Tibial nerve (tissue), 4 donors: ENCODE results near the gene VGLL4.

Experiments used
- EP300 ChIP-seq, 2 donors: sonication (generic); formaldehyde crosslinking; IDR thresholded peaks; one replicate each; pipeline ENCODE4 v1.6.1; 2017; ENCODE audit warnings: antibody characterized with exemption in 2 of 2, mild to moderate bottlenecking in 1 of 2
- POLR2A ChIP-seq, 2 donors: fragments of 450-650 bp; IDR thresholded peaks; one replicate each; pipeline ENCODE4 v1.6.1; 2017; ENCODE audit warnings: antibody characterized with exemption in 2 of 2, mild to moderate bottlenecking in 2 of 2, moderate library complexity in 2 of 2
- TF ChIP-seq, protein P1 (sequence below), 5 experiments: fragments of 200-600 bp in 3 of 5; fragments of 450-650 bp in 2 of 5; sonication (generic) in 3 of 5; IDR thresholded peaks; one replicate each; pipeline ENCODE4 v1.5.1; 2016 to 2019; ENCODE audit warnings: antibody characterized with exemption in 5 of 5, mild to moderate bottlenecking in 3 of 5, moderate library complexity in 2 of 5

GRCh38 chr3:11619946-11620652 lies 23.6 kb downstream of the VGLL4 start:
- TF ChIP-seq POLR2A (IDR thresholded peaks at IDR 0.05), result no peak
- TF ChIP-seq EP300 (IDR thresholded peaks at IDR 0.05), result no peak
- TF ChIP-seq, protein P1, sequence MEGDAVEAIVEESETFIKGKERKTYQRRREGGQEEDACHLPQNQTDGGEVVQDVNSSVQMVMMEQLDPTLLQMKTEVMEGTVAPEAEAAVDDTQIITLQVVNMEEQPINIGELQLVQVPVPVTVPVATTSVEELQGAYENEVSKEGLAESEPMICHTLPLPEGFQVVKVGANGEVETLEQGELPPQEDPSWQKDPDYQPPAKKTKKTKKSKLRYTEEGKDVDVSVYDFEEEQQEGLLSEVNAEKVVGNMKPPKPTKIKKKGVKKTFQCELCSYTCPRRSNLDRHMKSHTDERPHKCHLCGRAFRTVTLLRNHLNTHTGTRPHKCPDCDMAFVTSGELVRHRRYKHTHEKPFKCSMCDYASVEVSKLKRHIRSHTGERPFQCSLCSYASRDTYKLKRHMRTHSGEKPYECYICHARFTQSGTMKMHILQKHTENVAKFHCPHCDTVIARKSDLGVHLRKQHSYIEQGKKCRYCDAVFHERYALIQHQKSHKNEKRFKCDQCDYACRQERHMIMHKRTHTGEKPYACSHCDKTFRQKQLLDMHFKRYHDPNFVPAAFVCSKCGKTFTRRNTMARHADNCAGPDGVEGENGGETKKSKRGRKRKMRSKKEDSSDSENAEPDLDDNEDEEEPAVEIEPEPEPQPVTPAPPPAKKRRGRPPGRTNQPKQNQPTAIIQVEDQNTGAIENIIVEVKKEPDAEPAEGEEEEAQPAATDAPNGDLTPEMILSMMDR (IDR thresholded peaks at IDR 0.05), result no peak
